Liver (tissue), 9 donors: ENCODE data around the gene ATXN7L1. TPM values are rescaled to one million over a fixed set of nuclear protein-coding genes. Genes with fewer than 3 reads are reported as not detected.

Experiments used
- DNase-seq: peaks from one replicate; pipeline ENCODE4 v3.0.0-alpha.2; 2017; ENCODE audit warnings: low spot score
- H3K27ac ChIP-seq, 2 donors: one replicate each; pipeline ENCODE4 v1.7.0; 2013; ENCODE audit warnings: inconsistent platforms in 2 of 2, low read length in 2 of 2, control low read depth in 1 of 2, low read depth in 1 of 2, mild to moderate bottlenecking in 1 of 2
- H3K27me3 ChIP-seq, 4 donors: one replicate each; pipeline versions ENCODE4 v1.6.1 to v1.7.0; 2013; ENCODE audit warnings: low read length in 3 of 4, inconsistent platforms in 1 of 4, mild to moderate bottlenecking in 1 of 4, moderate library complexity in 1 of 4; ENCODE audit not compliant: control insufficient read depth in 4 of 4, insufficient read depth in 4 of 4
- H3K36me3 ChIP-seq, 4 donors: one replicate each; pipeline versions ENCODE4 v1.6.1 to v1.7.0; 2013; ENCODE audit warnings: low read length in 3 of 4, mild to moderate bottlenecking in 3 of 4, low read depth in 1 of 4, moderate library complexity in 1 of 4; ENCODE audit not compliant: control insufficient read depth in 4 of 4, insufficient read depth in 3 of 4
- H3K4me1 ChIP-seq, 4 donors: one replicate each; pipeline versions ENCODE4 v1.6.1 to v1.7.0; 2013; ENCODE audit warnings: low read length in 3 of 4, mild to moderate bottlenecking in 3 of 4, moderate library complexity in 1 of 4; ENCODE audit not compliant: control insufficient read depth in 4 of 4, insufficient read depth in 4 of 4
- H3K4me3 ChIP-seq, 3 donors: one replicate each; pipeline versions ENCODE4 v1.6.1 to v1.7.0; 2013; ENCODE audit warnings: low read length in 3 of 3, control low read depth in 1 of 3, low read depth in 1 of 3, mild to moderate bottlenecking in 1 of 3
- H3K9ac ChIP-seq, 2 donors: one replicate each; pipeline ENCODE4 v1.7.0; 2013; ENCODE audit warnings: low read length in 2 of 2, mild to moderate bottlenecking in 2 of 2, moderate library complexity in 2 of 2, control low read depth in 1 of 2, low read depth in 1 of 2
- H3K9me3 ChIP-seq, 4 donors: one replicate each; pipeline versions ENCODE4 v1.6.1 to v1.7.0; 2013; ENCODE audit warnings: low read length in 3 of 4; ENCODE audit not compliant: control insufficient read depth in 4 of 4
- EGR1 ChIP-seq, 2 donors: IDR thresholded peaks; 2 replicates each; pipeline ENCODE4 v1.6.1; 2016 to 2018; ENCODE audit warnings: antibody characterized with exemption in 2 of 2, low read depth in 2 of 2
- FOXA1 ChIP-seq: IDR thresholded peaks from 2 replicates; pipeline ENCODE4 v1.6.1; 2016; ENCODE audit warnings: antibody characterized with exemption
- FOXA2 ChIP-seq: IDR thresholded peaks from 2 replicates; pipeline ENCODE4 v1.6.1; 2016; ENCODE audit warnings: antibody characterized with exemption
- GABPA ChIP-seq, 2 donors: IDR thresholded peaks in 1 of 2; conservative IDR thresholded peaks in 1 of 2; 2 replicates each; pipeline ENCODE4 v1.6.1; 2016; ENCODE audit warnings: antibody characterized with exemption in 2 of 2, mild to moderate bottlenecking in 1 of 2, moderate library complexity in 1 of 2
- HNF4A ChIP-seq, 2 donors: conservative IDR thresholded peaks; 2 replicates each; pipeline ENCODE4 v1.6.1; 2016; ENCODE audit warnings: antibody characterized with exemption in 2 of 2, mild to moderate bottlenecking in 2 of 2
- JUND ChIP-seq, 2 donors: IDR thresholded peaks; 2 replicates each; pipeline ENCODE4 v1.6.1; 2016; ENCODE audit warnings: antibody characterized with exemption in 2 of 2
- NR2F2 ChIP-seq: IDR thresholded peaks from 2 replicates; pipeline ENCODE4 v1.6.1; 2016; ENCODE audit warnings: antibody characterized with exemption
- RAD21 ChIP-seq, 2 donors: IDR thresholded peaks; 2 replicates each; pipeline ENCODE4 v1.6.1; 2016; ENCODE audit warnings: antibody characterized with exemption in 2 of 2, mild to moderate bottlenecking in 2 of 2
- RXRA ChIP-seq, 2 donors: IDR thresholded peaks; 2 replicates each; pipeline ENCODE4 v1.6.1; 2017 to 2018; ENCODE audit warnings: antibody characterized with exemption in 2 of 2, mild to moderate bottlenecking in 1 of 2
- SP1 ChIP-seq: IDR thresholded peaks from 2 replicates; pipeline ENCODE4 v1.6.1; 2018; ENCODE audit warnings: antibody characterized with exemption, mild to moderate bottlenecking
- TAF1 ChIP-seq: conservative IDR thresholded peaks from 2 replicates; pipeline ENCODE4 v1.6.1; 2016; ENCODE audit warnings: antibody characterized with exemption, mild to moderate bottlenecking
- YY1 ChIP-seq: IDR thresholded peaks from 2 replicates; pipeline ENCODE4 v1.6.1; 2016; ENCODE audit warnings: antibody characterized with exemption, mild to moderate bottlenecking
- WGBS: extraction: QIAGEN DNeasy Blood & Tissue Kit; methylation state at CpG from one replicate; pipeline ENCODE4 v1.1.7; 2013; 5-methylcytosine and 5-hydroxymethylcytosine counted together
- polyA plus RNA-seq, 2 donors: library from polyadenylated mRNA; stranded (reverse) in 1 of 2; unstranded in 1 of 2; fragments of 200-250 nt in 1 of 2; fragments of >200 nt in 1 of 2; fragmentation: Nextera tagmentation in 1 of 2; extraction: Ambion mirVana in 1 of 2; gene quantifications; one replicate each; pipeline versions ENCODE4 v1.2.1 to v1.2.3, GENCODE V29; 2013 to 2015
- total RNA-seq, 2 donors: library from RNA; depleted of rRNA; stranded (reverse); fragments of >200 nt; gene quantifications; one replicate each; pipeline ENCODE4 v1.2.3, GENCODE V29; 2014
- TF ChIP-seq, protein P1 (sequence below): IDR thresholded peaks from 2 replicates; pipeline ENCODE4 v1.6.1; 2016; ENCODE audit warnings: antibody characterized with exemption
- TF ChIP-seq, protein P2 (sequence below): IDR thresholded peaks from 2 replicates; pipeline ENCODE4 v1.6.1; 2016; ENCODE audit warnings: antibody characterized with exemption
- TF ChIP-seq, protein P3 (sequence below): fragments of 150-350 bp; IDR thresholded peaks from 2 replicates; pipeline ENCODE4 v1.5.1; 2017; ENCODE audit warnings: improper control_type of control experiment, low read depth, low read length; ENCODE audit not compliant: missing input control
- TF ChIP-seq, protein P4 (sequence below): IDR thresholded peaks from 2 replicates; pipeline ENCODE4 v1.6.1; 2016; ENCODE audit warnings: antibody characterized with exemption
- TF ChIP-seq, protein P5 (sequence below): IDR thresholded peaks from 2 replicates; pipeline ENCODE4 v1.6.1; 2016; ENCODE audit warnings: antibody characterized with exemption, mild to moderate bottlenecking
- donor health status: healthy.
- donor health status: healthy.
- donor health status: healthy.
- donor health status: healthy.
- donor health status: healthy.

Gene ATXN7L1
- total and polyA plus RNA-seq, 4 donors, result 2.1 to 7.4 (median 5.3) TPM

DNA sequence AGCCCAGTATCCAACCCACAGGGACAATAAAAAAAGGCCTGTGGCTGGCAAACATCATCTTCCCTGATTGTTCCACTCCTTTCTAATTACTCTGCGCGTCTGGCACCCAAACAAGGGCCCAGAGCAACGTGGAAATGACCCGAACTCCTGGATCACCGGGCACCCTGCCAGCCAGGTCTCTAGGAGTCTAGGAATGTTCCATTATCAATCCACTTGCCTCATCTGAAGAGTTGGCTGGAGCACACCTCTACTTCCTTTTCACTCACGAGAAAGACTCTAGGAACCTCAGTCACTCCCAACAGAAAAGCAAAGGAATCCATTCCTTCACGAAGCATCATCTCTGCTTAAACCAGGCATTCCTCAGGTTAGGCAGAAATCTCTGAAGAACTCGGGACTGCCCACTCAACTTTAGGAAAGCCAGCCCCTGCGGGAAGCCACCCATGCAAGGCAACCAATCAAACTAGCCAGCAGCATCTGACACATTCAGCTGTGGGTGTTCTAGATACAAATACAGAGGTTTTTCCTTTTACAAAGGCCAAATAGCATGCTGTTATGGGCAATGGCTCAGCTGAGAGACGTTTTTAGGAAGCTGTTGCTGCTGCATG, 37.7 kb downstream of the ATXN7L1 start (continued):
- TF ChIP-seq, protein P1, sequence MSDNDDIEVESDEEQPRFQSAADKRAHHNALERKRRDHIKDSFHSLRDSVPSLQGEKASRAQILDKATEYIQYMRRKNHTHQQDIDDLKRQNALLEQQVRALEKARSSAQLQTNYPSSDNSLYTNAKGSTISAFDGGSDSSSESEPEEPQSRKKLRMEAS, result no peak
- TF ChIP-seq YY1 (no peak), RAD21 (IDR thresholded peaks at IDR 0.05) (no peak), RXRA (IDR thresholded peaks at IDR 0.05) (no peak), GABPA (IDR thresholded peaks at IDR 0.05 in 1 of 2, conservative IDR thresholded peaks at IDR 0.05 in 1 of 2) (no peak)

DNA sequence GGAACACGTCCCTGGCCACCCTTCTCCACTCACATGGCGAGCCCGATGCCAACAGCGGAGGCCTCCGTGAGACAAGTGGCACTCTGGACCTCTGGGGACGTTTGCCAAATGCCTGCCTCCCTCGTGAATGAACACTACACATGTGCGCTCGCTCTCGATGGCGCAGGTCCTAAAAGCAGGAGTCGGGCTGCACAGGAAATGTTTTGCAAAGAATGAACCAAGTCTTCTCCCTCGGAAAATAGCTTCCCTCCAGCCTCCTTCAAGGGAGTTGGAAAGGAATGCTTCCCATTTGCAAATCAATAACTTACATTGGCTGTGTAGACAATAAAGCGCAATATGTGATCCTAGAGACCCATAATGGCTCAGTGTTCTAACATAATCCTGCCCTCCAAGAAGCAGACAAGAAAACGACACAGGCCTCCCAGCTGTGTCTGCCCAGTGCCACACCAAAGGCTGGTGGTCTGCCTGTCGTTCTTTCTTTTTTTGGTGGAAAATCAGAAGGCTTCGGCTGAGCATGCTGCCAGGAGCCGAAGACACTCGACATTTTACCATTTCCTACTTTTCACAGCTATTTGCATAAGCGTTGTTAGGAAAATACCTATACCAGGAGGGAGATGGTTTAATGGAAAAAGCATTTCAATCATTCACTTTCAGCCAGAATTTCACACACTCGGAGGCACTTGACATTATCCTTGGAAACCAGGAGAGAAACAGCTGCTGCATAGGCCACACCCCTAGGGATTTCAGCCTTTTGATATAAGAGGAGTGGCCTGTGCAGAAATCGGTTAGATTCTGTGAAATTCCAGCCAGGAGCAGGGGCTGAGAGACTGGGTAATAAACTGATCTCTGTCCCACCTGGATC, 38.4 kb downstream of the ATXN7L1 start:
- Histone ChIP-seq H3K4me3 (no peak overlapping the region), H3K9me3 (no peaks in the 10 kb centered on the region), H3K36me3 (no peaks in the 10 kb centered on the region), H3K9ac (no peak overlapping the region), H3K27me3 (no peaks in the 10 kb centered on the region), H3K27ac (no peak overlapping the region), H3K4me1 (no peaks in the 10 kb centered on the region)
- 86% methylated on average over 22 of the region's 22 CpGs for WGBS
- no peak for DNase-seq
- TF ChIP-seq, protein P2, sequence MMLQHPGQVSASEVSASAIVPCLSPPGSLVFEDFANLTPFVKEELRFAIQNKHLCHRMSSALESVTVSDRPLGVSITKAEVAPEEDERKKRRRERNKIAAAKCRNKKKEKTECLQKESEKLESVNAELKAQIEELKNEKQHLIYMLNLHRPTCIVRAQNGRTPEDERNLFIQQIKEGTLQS, result no peak
- no peak for TF ChIP-seq EGR1 (IDR thresholded peaks at IDR 0.05; ENCODE audit: low read depth in 2 of 2)
- TF ChIP-seq SP1, result no peak
- TF ChIP-seq JUND (IDR thresholded peaks at IDR 0.05), result no peak
- no peak for TF ChIP-seq YY1
- no peak for TF ChIP-seq FOXA2
- no peak for TF ChIP-seq RXRA (IDR thresholded peaks at IDR 0.05)
- TF ChIP-seq RAD21 (IDR thresholded peaks at IDR 0.05), result no peak
- TF ChIP-seq, protein P1, result no peak
- TF ChIP-seq, protein P3, sequence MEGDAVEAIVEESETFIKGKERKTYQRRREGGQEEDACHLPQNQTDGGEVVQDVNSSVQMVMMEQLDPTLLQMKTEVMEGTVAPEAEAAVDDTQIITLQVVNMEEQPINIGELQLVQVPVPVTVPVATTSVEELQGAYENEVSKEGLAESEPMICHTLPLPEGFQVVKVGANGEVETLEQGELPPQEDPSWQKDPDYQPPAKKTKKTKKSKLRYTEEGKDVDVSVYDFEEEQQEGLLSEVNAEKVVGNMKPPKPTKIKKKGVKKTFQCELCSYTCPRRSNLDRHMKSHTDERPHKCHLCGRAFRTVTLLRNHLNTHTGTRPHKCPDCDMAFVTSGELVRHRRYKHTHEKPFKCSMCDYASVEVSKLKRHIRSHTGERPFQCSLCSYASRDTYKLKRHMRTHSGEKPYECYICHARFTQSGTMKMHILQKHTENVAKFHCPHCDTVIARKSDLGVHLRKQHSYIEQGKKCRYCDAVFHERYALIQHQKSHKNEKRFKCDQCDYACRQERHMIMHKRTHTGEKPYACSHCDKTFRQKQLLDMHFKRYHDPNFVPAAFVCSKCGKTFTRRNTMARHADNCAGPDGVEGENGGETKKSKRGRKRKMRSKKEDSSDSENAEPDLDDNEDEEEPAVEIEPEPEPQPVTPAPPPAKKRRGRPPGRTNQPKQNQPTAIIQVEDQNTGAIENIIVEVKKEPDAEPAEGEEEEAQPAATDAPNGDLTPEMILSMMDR, result no peak
- TF ChIP-seq, protein P4, sequence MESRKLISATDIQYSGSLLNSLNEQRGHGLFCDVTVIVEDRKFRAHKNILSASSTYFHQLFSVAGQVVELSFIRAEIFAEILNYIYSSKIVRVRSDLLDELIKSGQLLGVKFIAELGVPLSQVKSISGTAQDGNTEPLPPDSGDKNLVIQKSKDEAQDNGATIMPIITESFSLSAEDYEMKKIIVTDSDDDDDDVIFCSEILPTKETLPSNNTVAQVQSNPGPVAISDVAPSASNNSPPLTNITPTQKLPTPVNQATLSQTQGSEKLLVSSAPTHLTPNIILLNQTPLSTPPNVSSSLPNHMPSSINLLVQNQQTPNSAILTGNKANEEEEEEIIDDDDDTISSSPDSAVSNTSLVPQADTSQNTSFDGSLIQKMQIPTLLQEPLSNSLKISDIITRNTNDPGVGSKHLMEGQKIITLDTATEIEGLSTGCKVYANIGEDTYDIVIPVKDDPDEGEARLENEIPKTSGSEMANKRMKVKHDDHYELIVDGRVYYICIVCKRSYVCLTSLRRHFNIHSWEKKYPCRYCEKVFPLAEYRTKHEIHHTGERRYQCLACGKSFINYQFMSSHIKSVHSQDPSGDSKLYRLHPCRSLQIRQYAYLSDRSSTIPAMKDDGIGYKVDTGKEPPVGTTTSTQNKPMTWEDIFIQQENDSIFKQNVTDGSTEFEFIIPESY, result no peak
- TF ChIP-seq HNF4A (conservative IDR thresholded peaks at IDR 0.05), result no peak
- TF ChIP-seq GABPA (IDR thresholded peaks at IDR 0.05 in 1 of 2, conservative IDR thresholded peaks at IDR 0.05 in 1 of 2), result no peak

DNA sequence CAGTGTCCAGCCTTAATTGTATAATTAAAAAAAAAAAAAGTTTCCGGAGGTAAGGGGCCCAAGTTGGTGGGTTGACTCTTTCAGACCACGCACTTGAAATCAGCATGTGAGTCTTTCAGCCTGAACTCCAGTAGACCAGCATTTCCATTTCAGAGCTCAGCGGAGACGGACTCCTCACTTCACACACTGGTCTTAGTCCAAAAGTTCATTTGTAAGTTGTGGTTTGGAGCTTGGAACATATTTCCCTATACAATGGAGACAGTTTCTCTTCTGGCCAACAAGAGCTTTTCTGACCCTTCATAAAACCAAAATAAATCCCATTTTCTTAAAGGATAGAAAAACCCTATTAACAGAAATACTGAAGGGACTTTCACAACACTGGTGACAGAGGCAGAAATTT, 41.0 kb downstream of the ATXN7L1 start:
- Histone ChIP-seq H3K9me3 (no peaks in the 10 kb centered on the region), H3K27ac (no peak overlapping the region), H3K36me3 (no peaks in the 10 kb centered on the region), H3K9ac (no peak overlapping the region), H3K4me3 (no peak overlapping the region), H3K4me1 (no peaks in the 10 kb centered on the region), H3K27me3 (no peaks in the 10 kb centered on the region)
- 94% methylated on average over 4 of the region's 4 CpGs for WGBS
- no peak for DNase-seq
- no peak for TF ChIP-seq RXRA (IDR thresholded peaks at IDR 0.05)
- TF ChIP-seq TAF1, result no peak
- no peak for TF ChIP-seq FOXA1
- no peak for TF ChIP-seq NR2F2
- TF ChIP-seq, protein P1, result no peak
- no peak for TF ChIP-seq RAD21 (IDR thresholded peaks at IDR 0.05)
- TF ChIP-seq, protein P2, result no peak
- TF ChIP-seq, protein P5, sequence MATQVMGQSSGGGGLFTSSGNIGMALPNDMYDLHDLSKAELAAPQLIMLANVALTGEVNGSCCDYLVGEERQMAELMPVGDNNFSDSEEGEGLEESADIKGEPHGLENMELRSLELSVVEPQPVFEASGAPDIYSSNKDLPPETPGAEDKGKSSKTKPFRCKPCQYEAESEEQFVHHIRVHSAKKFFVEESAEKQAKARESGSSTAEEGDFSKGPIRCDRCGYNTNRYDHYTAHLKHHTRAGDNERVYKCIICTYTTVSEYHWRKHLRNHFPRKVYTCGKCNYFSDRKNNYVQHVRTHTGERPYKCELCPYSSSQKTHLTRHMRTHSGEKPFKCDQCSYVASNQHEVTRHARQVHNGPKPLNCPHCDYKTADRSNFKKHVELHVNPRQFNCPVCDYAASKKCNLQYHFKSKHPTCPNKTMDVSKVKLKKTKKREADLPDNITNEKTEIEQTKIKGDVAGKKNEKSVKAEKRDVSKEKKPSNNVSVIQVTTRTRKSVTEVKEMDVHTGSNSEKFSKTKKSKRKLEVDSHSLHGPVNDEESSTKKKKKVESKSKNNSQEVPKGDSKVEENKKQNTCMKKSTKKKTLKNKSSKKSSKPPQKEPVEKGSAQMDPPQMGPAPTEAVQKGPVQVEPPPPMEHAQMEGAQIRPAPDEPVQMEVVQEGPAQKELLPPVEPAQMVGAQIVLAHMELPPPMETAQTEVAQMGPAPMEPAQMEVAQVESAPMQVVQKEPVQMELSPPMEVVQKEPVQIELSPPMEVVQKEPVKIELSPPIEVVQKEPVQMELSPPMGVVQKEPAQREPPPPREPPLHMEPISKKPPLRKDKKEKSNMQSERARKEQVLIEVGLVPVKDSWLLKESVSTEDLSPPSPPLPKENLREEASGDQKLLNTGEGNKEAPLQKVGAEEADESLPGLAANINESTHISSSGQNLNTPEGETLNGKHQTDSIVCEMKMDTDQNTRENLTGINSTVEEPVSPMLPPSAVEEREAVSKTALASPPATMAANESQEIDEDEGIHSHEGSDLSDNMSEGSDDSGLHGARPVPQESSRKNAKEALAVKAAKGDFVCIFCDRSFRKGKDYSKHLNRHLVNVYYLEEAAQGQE, result no peak
- TF ChIP-seq EGR1 (IDR thresholded peaks at IDR 0.05; ENCODE audit: low read depth in 2 of 2), result no peak
- no peak for TF ChIP-seq JUND (IDR thresholded peaks at IDR 0.05)
- no peak for TF ChIP-seq HNF4A (conservative IDR thresholded peaks at IDR 0.05)
